Loucy (cell line): ENCODE measurements around the gene CFAP119.

Experiments used
- EZH2phosphoT487 ChIP-seq: fragments of 200-600 bp; IDR thresholded peaks from 2 replicates; pipeline ENCODE4 v1.6.1; 2018; ENCODE audit warnings: antibody characterized with exemption, mild to moderate bottlenecking, moderate library complexity, borderline replicate concordance
- TF ChIP-seq, protein P1 (sequence below): fragments of 200-600 bp; sonication (generic); conservative IDR thresholded peaks from 2 replicates; pipeline ENCODE4 v1.5.1; 2014; ENCODE audit warnings: mild to moderate bottlenecking, antibody characterized with exemption, low read length

DNA sequence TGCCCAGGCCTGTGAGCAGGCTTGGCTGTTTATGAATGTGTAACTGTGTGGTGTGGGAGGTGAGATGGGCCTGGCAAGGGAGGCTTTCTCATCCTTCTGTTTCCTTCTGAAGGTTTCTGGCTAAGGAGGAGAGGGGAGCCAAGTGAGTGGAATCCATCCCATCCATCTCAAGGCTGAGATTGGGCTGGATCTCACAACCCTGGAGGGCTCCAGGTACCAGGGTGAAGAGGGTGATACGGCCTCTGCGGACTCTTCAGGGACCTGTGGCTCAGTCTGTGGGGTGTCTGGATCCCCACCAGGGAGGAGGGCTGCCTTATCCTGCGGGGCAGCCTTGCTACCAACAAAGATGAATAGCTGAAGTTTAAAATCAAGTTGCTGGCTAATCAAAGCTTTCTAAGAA is 18.2 kb upstream of the CFAP119 start:
- TF ChIP-seq, protein P1, sequence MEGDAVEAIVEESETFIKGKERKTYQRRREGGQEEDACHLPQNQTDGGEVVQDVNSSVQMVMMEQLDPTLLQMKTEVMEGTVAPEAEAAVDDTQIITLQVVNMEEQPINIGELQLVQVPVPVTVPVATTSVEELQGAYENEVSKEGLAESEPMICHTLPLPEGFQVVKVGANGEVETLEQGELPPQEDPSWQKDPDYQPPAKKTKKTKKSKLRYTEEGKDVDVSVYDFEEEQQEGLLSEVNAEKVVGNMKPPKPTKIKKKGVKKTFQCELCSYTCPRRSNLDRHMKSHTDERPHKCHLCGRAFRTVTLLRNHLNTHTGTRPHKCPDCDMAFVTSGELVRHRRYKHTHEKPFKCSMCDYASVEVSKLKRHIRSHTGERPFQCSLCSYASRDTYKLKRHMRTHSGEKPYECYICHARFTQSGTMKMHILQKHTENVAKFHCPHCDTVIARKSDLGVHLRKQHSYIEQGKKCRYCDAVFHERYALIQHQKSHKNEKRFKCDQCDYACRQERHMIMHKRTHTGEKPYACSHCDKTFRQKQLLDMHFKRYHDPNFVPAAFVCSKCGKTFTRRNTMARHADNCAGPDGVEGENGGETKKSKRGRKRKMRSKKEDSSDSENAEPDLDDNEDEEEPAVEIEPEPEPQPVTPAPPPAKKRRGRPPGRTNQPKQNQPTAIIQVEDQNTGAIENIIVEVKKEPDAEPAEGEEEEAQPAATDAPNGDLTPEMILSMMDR = no peak
- TF ChIP-seq EZH2phosphoT487 = no peak
